ENCODE measurements around the gene DOLK.

- TF ChIP-seq EP300 (IDR thresholded peaks at IDR 0.05) (no peak), CTCF (IDR thresholded peaks at IDR 0.05) (no peak), POLR2A (IDR thresholded peaks at IDR 0.05) (no peak)
These were observed 36.1 kb upstream of the DOLK start for GRCh38 chr9:128983536-128983935.
